Muscle of leg (tissue), 11 donors: ENCODE results near the gene KRT4. TPM values are rescaled to one million over a fixed set of nuclear protein-coding genes. Genes with fewer than 3 reads are reported as not detected.
"Not testable (repeated sequence)": the region's sequence is repeated elsewhere in the genome, so short reads cannot be mapped to it uniquely, and the experiment has no call there.

Source experiments
- DNase-seq: peaks from one replicate; pipeline ENCODE4 v3.0.0; 2013
- H3K27ac ChIP-seq: one replicate; pipeline ENCODE4 v1.5.1; 2013; ENCODE audit warnings: mild to moderate bottlenecking, low read length, control low read depth
- H3K27me3 ChIP-seq: one replicate; pipeline ENCODE4 v1.6.1; 2013; ENCODE audit warnings: low read length; ENCODE audit not compliant: control insufficient read depth, insufficient read depth
- H3K36me3 ChIP-seq: one replicate; pipeline ENCODE4 v1.6.1; 2013; ENCODE audit warnings: low read length; ENCODE audit not compliant: control insufficient read depth, insufficient read depth
- H3K4me1 ChIP-seq: one replicate; pipeline ENCODE4 v1.6.1; 2013; ENCODE audit warnings: low read length; ENCODE audit not compliant: control insufficient read depth, insufficient read depth
- H3K4me3 ChIP-seq: one replicate; pipeline ENCODE4 v1.5.1; 2013; ENCODE audit warnings: low read length, control low read depth
- H3K9me3 ChIP-seq: replicated peaks from 2 replicates; pipeline ENCODE4 v1.6.1; 2013; ENCODE audit warnings: low read depth, low read length; ENCODE audit not compliant: control insufficient read depth
- WGBS: methylation state at CpG from one replicate; pipeline ENCODE4 v1.1.5; 2013; ENCODE audit warnings: missing lambda C conversion rate; ENCODE audit not compliant: insufficient coverage; 5-methylcytosine and 5-hydroxymethylcytosine counted together
- polyA plus RNA-seq, 8 donors: library from polyadenylated mRNA; unstranded; fragments of 120-200 nt; gene quantifications; one replicate each; pipeline versions ENCODE4 v1.2.1 to v1.2.3, GENCODE V29; 2013; ENCODE audit warnings: inconsistent platforms in 1 of 8, low replicate concordance in 1 of 8; ENCODE audit not compliant: insufficient read length in 8 of 8, insufficient read depth in 1 of 8
- total RNA-seq: library from RNA; stranded (reverse); fragments of 120-200 nt; gene quantifications from one replicate; pipeline ENCODE4 v1.2.4, GENCODE V29; 2013

Gene KRT4
- total and polyA plus RNA-seq, 9 donors, result 0.04 to 178 (median 0.44) TPM; not detected in 1

DNA sequence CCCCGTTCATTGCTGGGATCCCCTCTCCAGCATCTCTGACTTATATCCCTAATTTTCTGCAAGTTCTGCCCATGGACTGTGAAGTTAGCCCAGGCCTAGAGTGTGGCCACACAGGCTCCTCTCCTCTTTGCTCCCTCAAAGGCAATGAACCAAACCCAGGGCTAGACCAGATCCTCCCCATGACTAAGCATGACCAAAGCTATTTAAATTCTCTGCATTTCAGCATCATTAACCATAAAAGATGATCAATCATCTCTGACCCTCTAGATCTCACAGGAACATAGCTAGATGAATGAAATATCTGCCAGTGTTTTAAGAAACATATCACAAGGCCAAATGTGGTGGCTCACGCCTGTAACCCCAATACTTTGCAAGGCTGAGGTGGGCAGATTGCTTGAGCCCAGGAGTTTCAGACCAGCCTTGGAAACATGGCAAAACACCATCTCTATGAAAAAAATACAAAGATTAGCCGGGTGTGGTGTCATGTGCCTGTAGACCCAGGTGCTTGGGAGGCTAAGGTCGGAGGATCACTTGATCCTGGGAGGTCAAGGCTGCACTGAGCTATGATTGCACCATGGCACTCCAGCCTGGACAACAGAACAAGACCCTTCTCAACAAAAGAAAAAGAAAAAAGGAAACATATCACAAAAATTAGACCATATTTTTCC, 15.8 kb downstream of the KRT4 start:
- WGBS, result 80% methylated on average over 1 of the region's 4 CpGs
- Histone ChIP-seq H3K36me3 (no peaks in the 10 kb centered on the region), H3K27me3 (peaks cover 2% of the 10 kb centered on the region), H3K4me1 (no peaks in the 10 kb centered on the region), H3K9me3 (no peaks in the 10 kb centered on the region), H3K4me3 (no peak overlapping the region), H3K27ac (no peak overlapping the region)
- no peak for DNase-seq

DNA sequence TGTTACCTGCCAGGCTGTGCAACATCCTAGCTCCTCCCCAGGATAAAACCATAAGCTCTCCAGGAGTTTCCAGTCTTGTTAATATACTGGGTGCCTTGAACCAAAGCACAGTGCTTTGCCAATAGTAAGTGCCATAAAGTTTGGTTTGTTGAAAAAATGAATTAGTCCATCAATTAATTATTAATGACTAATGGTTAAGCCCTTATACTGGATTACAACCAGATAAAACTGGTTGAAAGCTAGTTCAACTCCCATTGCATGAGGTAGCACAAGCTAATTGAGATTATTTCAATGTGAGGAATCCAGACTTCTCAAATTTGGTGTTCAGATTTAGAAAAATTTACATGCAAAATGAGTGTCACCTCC, 16.4 kb downstream of the KRT4 start:
- Histone ChIP-seq H3K36me3 (no peaks in the 10 kb centered on the region), H3K27ac (no peak overlapping the region), H3K4me1 (no peaks in the 10 kb centered on the region), H3K27me3 (peaks cover 2% of the 10 kb centered on the region), H3K9me3 (no peaks in the 10 kb centered on the region), H3K4me3 (no peak overlapping the region)
- DNase-seq, result no peak

DNA sequence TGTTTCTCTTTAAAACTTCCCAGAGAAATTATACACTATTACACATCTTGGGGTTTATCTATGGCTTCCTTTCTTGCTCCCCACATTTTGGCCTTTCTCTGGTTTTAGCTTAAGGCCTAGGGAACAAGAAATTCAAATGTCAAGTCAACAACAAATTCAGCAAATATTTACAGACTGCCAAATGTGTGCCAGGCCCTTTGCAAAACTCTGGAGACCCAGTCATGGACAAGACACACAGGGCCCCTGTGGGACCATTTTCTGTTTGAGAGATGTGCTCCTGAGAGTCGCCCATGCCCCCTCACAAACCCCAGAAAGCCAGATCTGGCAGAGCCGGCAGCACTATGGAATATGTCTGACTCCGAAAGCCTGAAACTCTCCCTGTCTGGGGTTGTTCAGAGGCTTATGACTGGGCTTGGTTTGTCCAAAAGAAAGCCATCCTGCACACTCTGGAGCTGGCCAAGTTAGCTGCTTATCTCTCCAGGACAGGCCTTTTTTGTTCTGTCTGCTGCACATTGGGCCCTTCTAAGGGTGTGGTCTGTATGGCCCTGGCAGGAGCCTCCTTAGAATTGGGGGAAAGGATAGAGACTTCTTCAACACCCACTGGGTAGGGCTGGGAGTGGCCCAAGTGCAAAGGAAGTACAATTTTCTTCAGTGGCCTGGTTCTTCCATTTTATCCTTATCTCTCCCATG, 16.9 kb downstream of the KRT4 start:
- Histone ChIP-seq H3K36me3 (no peaks in the 10 kb centered on the region), H3K4me3 (no peak overlapping the region), H3K27me3 (no peaks in the 10 kb centered on the region), H3K9me3 (no peaks in the 10 kb centered on the region), H3K4me1 (no peaks in the 10 kb centered on the region), H3K27ac (no peak overlapping the region)
- no peak for DNase-seq
- no CpG with 5 or more reads among the region's 3 CpGs for WGBS

DNA sequence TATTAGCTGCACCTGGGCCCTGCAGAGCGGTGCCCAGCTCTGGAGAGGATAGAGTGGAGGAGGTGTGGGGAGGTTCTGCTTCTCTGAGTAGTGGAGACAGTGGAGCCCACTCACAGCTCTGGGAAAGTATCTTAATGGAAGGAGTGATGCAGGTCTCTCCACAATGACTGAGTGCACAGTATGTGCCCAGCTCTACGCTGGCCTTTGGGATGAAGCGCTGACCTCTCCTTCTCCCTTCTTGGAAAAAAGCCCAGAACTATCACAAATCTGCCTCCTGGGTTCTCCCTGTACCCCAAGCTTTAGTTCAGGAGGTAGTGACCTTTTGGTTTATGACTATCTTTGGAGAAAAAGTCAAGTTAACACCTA, 17.5 kb downstream of the KRT4 start:
- H3K9me3 ChIP-seq, result no peaks in the 10 kb centered on the region
- no peaks in the 10 kb centered on the region for H3K36me3 ChIP-seq
- no peaks in the 10 kb centered on the region for H3K4me1 ChIP-seq
- no peak overlapping the region for H3K27ac ChIP-seq
- WGBS, result 100% methylated on average over 1 of the region's 3 CpGs
- H3K27me3 ChIP-seq, result peaks cover under 1% of the 10 kb centered on the region
- DNase-seq, result no peak
- H3K4me3 ChIP-seq, result no peak overlapping the region

DNA sequence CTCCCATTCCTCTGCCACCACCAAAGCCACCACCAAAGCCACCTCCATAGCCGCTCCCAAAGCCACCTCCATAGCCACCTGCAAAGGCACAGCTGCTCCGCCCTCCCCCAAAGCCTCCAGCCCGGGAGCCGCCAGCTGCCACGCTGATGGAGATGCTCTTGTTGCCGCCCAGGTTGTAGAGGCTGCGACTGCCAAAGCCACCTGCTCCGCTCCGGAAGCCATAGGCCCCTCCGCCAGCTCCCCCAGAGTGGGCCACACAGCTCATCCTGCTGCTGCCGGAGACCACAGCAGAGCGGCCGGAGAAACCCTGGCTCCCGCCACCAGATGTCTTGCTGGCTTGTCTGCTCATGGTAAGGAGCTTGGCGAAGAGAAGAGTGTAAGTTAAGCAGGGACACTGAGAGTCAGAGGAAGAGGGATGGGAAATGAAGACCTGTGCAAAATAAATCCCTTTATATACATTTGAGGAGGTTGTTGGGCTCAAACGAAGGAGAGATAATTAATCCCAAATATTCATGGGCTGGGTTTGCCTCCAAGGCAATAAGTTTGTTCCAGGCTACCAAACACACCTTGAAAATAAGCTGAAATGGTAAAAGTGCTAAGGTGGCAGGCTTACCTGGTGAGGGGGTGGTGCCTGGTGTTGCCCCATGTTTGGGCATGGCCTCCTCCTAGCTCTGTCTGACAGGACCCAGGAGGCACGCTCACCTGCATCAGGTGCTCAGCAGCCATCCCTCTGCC, 18.1 kb downstream of the KRT4 start, which contains the start of gene KRT3:
TSS of gene KRT3 (minus strand) at position 424 of the 735 bp plus-strand sequence. CDS start at position 349, 75 bp downstream.
- Histone ChIP-seq H3K36me3 (no peaks in the 10 kb centered on the region), H3K9me3 (no peaks in the 10 kb centered on the region), H3K27ac (no peak within 1 kb of the TSS), H3K4me3 (no peak within 1 kb of the TSS), H3K27me3 (peaks cover 6% of the 10 kb centered on the region), H3K4me1 (no peaks in the 10 kb centered on the region)
- DNase-seq, result no peak
- 85% methylated on average over 11 of the region's 17 CpGs for WGBS

DNA sequence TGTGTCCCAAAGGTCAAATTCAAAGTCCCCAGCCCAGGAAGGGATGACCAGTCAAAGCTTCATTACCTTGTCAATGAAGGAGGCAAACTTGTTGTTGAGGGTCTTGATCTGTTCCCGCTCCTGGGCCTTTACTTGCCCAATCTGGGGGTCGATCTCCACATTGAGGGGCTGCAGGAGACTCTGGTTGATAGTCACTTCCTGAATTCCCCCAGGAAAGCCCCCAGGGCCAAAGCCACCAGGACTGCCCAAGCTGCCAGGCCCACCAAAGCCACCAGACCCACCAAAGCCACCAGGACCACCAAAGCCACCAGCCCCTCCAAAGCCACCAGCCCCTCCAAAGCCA, 18.6 kb downstream of the KRT4 start:
- not testable (repeated sequence) for H3K4me3 ChIP-seq, DNase-seq, H3K27ac ChIP-seq, H3K4me1 ChIP-seq, H3K9me3 ChIP-seq, H3K36me3 ChIP-seq
- WGBS, result 100% methylated on average over 2 of the region's 2 CpGs
- H3K27me3 ChIP-seq, result peaks cover 11% of the 10 kb centered on the region

DNA sequence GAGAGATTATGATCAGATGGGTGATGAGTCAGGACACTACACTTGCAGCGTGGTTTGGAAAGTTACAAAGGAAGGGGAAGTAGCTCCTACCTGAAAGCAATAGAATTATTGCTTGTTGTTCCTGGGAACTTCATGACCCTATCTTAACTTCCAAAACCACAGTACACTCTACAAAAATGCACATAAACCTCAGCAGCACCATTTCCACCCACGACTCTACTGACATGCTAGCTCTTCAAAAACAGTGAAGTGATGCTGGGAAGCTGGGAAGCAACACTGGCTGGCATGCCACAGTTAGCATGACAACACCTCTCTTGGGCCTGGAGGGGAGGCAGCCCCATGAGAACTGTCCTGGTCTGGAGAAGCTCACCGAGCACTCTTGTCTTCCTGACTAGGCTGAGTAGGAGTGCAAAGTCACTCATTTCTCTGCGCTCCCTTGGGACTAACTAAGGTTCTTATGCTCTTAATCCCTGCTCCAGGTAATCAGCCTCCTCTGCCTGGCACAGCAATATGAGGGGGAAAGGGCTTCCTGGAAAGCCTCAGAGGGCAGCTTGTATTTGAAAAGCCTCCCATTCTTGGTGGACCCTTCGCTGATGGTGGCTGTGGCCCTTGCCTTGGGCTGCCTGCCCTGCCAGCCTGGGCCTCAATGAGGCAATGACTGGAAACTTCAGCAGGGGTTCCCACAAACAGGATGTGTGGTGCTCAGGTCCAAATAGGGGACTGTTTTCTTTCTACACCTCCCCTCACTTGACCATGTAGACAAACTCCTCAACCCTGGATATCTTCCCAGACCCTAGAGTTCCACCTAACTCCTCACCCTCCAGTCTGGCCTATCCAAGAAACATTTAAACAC, 19.2 kb downstream of the KRT4 start:
- H3K36me3 ChIP-seq, result no peaks in the 10 kb centered on the region
- H3K27me3 ChIP-seq, result peaks cover 17% of the 10 kb centered on the region
- H3K4me1 ChIP-seq, result peaks cover 4% of the 10 kb centered on the region
- H3K4me3 ChIP-seq, result no peak overlapping the region
- no peak overlapping the region for H3K27ac ChIP-seq
- no peaks in the 10 kb centered on the region for H3K9me3 ChIP-seq
- WGBS, result 60% methylated on average over 2 of the region's 5 CpGs
- DNase-seq, result no peak

DNA sequence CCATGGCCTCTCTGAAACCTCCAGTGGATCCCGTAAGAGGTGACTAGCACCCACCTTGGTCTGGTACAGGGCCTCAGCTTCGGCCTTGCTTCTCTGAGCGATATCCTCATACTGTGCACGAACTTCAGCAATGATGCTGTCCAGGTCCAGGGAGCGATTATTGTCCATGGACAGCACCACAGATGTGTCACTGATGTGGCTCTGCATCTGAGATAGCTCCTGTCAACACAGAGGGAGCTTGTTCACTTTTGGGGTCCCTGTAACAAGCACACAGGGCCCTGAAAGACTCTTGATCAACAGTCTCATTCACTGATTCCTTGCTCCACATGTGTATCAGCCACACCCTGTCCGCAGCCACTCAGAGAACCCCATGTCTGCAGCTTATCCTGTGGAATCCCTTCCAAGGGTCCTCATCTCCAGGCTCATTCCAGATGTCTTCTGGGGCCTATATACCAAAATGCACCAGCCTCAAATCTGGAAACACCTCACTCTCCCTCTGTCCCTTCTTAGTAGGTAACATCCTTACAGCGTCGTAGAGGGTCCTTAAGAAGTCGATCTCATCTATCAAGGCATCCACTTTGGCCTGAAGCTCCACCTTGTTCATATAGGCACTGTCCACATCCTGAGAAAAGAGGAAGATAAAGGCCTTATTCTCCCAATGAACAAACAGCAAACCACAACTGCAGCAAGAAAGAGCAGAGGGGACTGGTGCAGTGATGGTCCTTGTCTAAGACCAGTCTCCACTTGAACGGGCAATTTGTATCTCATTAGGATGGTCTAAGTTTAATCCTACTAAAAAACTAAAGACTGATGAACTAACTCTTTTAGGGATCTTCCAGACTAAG, 21.5 kb downstream of the KRT4 start:
- DNase-seq, result no peak
- H3K36me3 ChIP-seq, result no peaks in the 10 kb centered on the region
- H3K4me3 ChIP-seq, result no peak overlapping the region
- H3K4me1 ChIP-seq, result peaks cover 6% of the 10 kb centered on the region
- H3K27me3 ChIP-seq, result peaks cover 32% of the 10 kb centered on the region
- no peaks in the 10 kb centered on the region for H3K9me3 ChIP-seq
- WGBS, result 89% methylated on average over 6 of the region's 10 CpGs
- no peak overlapping the region for H3K27ac ChIP-seq

DNA sequence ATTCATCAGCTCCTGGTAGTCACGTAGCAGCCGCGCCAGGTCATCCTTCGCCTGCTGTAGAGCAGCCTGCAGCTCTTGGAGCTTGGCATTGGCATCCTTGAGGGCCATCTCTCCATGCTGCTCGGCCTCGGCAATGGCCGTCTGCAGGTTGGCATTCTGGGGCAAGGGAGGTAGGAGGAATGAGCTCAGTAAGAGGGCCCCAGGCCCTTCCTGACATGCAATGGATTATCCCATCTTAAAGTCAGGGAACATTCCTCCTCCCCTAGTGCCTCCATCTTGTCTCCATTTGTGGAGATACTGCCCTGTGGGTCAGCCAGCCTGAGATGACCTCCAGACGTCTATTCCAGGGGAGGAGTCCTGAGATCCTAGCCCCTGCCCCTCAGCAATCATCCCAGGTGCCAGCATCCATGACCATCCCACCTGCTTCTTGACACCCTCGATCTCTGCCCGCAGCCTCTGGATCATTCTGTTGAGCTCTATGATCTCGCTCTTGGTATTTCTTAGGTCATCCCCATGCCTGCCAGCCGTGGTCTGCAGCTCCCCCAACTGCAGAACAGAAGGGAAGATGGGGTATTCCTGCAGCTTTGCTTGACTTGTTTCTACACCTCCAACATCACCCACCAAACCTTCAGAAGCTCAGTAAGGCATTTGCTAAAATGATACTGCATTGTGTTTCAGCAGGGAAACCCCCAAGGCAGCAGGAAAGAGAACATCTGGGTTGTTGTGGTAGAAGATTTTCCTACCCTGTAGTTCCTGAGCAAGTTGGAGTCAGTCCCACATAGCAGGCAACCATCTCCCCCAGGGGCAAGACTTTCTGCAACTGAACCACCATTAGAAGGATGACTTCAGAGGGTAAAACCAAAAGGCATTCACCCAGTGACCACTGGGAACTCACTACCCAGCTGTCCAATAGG, 22.4 kb downstream of the KRT4 start:
- no peak overlapping the region for H3K27ac ChIP-seq
- H3K4me1 ChIP-seq, result peaks cover 6% of the 10 kb centered on the region
- H3K36me3 ChIP-seq, result no peaks in the 10 kb centered on the region
- H3K9me3 ChIP-seq, result no peaks in the 10 kb centered on the region
- DNase-seq, result no peak
- WGBS, result 87% methylated on average over 5 of the region's 12 CpGs
- H3K4me3 ChIP-seq, result no peak overlapping the region
- peaks cover 36% of the 10 kb centered on the region for H3K27me3 ChIP-seq
